Neural cell (in vitro differentiated cells): Measurements from ENCODE around the gene CDH9. TPM values are rescaled to one million over a fixed set of nuclear protein-coding genes. Genes with fewer than 3 reads are reported as not detected.

Experiments used
- H2AFZ ChIP-seq: fragments of 200-600, 300-800 bp; sonication (generic), shearing (Covaris generic); 2 replicates; pipeline ENCODE4 v1.6.0; 2014; ENCODE audit warnings: low read depth, mild to moderate bottlenecking, antibody characterized with exemption, low read length, moderate library complexity
- H3F3A ChIP-seq: fragments of 200-600 bp; shearing (Covaris generic); 2 replicates; pipeline ENCODE4 v1.6.1; 2016; ENCODE audit warnings: mild to moderate bottlenecking, moderate library complexity, mixed read lengths, antibody characterized with exemption, low read length; ENCODE audit not compliant: insufficient read depth, poor library complexity, severe bottlenecking
- H3K27ac ChIP-seq: fragments of 200-600, 300-800 bp; sonication (generic), shearing (Covaris generic); 2 replicates; pipeline ENCODE4 v1.5.1; 2014; ENCODE audit warnings: mild to moderate bottlenecking, low read length, moderate library complexity
- H3K27me3 ChIP-seq: fragments of 300-800, 200-600 bp; sonication (generic), shearing (Covaris generic); 2 replicates; pipeline ENCODE4 v1.6.0; 2014; ENCODE audit warnings: mild to moderate bottlenecking, low read depth, low read length, moderate library complexity; ENCODE audit not compliant: insufficient read depth
- H3K36me3 ChIP-seq: fragments of 300-800, 200-600 bp; sonication (generic), shearing (Covaris generic); 2 replicates; pipeline ENCODE4 v1.5.1; 2014; ENCODE audit warnings: mild to moderate bottlenecking, antibody characterized with exemption, low read length, moderate library complexity; ENCODE audit not compliant: insufficient read depth
- H3K4me2 ChIP-seq: fragments of 300-800, 200-600 bp; sonication (generic), shearing (Covaris generic); 2 replicates; pipeline ENCODE4 v1.6.0; 2014; ENCODE audit warnings: mild to moderate bottlenecking, low read length
- H3K4me3 ChIP-seq: fragments of 300-800, 200-600 bp; sonication (generic), shearing (Covaris generic); 2 replicates; pipeline ENCODE4 v1.5.1; 2014; ENCODE audit warnings: mild to moderate bottlenecking, low read length, moderate library complexity
- H3K79me2 ChIP-seq: fragments of 200-600 bp; shearing (Covaris generic); replicated peaks from 2 replicates; pipeline ENCODE4 v1.6.0; 2014; ENCODE audit warnings: mild to moderate bottlenecking, low read length, moderate library complexity; ENCODE audit not compliant: insufficient read depth
- H3K9ac ChIP-seq: fragments of 300-800, 200-600 bp; sonication (generic), shearing (Covaris generic); 2 replicates; pipeline ENCODE4 v1.6.1; 2016; ENCODE audit warnings: mild to moderate bottlenecking, low read length, mixed read lengths
- H3K9me2 ChIP-seq: fragments of 200-600 bp; shearing (Covaris generic); 2 replicates; pipeline ENCODE4 v1.6.1; 2016; ENCODE audit warnings: mild to moderate bottlenecking, low read length, mixed read lengths; ENCODE audit not compliant: insufficient read depth
- H3K9me3 ChIP-seq: fragments of 200-600, 300-800 bp; sonication (generic), shearing (Covaris generic); 2 replicates; pipeline ENCODE4 v1.6.1; 2016; ENCODE audit warnings: mild to moderate bottlenecking, mixed run types, low read length, moderate library complexity, mixed read lengths
- H4K20me1 ChIP-seq: fragments of 200-600 bp; shearing (Covaris generic); 2 replicates; pipeline ENCODE4 v1.6.1; 2016; ENCODE audit warnings: mild to moderate bottlenecking, mixed run types; ENCODE audit not compliant: insufficient read depth
- EP300 ChIP-seq: fragments of 450-650 bp; conservative IDR thresholded peaks from 2 replicates; pipeline ENCODE4 v1.6.1; 2014; ENCODE audit warnings: antibody characterized with exemption, mild to moderate bottlenecking, moderate library complexity; ENCODE audit not compliant: poor library complexity, severe bottlenecking
- EZH2 ChIP-seq: fragments of 200-600, 300-800 bp; shearing (Covaris generic), sonication (generic); IDR thresholded peaks from 2 replicates; pipeline ENCODE4 v1.6.1; 2014; ENCODE audit warnings: antibody characterized with exemption, low read length, borderline replicate concordance, mild to moderate bottlenecking; ENCODE audit not compliant: insufficient read depth, poor library complexity, severe bottlenecking
- MXI1 ChIP-seq: fragments of 450-650 bp; conservative IDR thresholded peaks from 2 replicates; pipeline ENCODE4 v1.6.1; 2014; ENCODE audit warnings: antibody characterized with exemption, mild to moderate bottlenecking; ENCODE audit not compliant: poor library complexity, severe bottlenecking
- POLR2AphosphoS5 ChIP-seq: IDR thresholded peaks from 2 replicates; pipeline ENCODE4 v1.6.1; 2012
- RAD21 ChIP-seq: fragments of 450-650 bp; conservative IDR thresholded peaks from 2 replicates; pipeline ENCODE4 v1.6.1; 2014; ENCODE audit warnings: antibody characterized with exemption, mild to moderate bottlenecking, moderate library complexity
- SMC3 ChIP-seq: fragments of 450-650 bp; conservative IDR thresholded peaks from 2 replicates; pipeline ENCODE4 v1.6.1; 2014; ENCODE audit warnings: antibody characterized with exemption, mild to moderate bottlenecking, moderate library complexity; ENCODE audit not compliant: poor library complexity
- TAF1 ChIP-seq: IDR thresholded peaks from 2 replicates; pipeline ENCODE4 v1.6.1; 2012; ENCODE audit warnings: low read depth
- polyA plus RNA-seq: library from polyadenylated mRNA; depleted of rRNA; stranded (reverse); fragments of >200 nt; gene quantifications from 2 replicates; pipeline ENCODE4 v1.2.3, GENCODE V29; 2014
- TF ChIP-seq, protein P1 (sequence below): fragments of 450-650 bp; IDR thresholded peaks from 2 replicates; pipeline ENCODE4 v1.5.1; 2014; ENCODE audit warnings: antibody characterized with exemption, mild to moderate bottlenecking, moderate library complexity; ENCODE audit not compliant: poor library complexity, severe bottlenecking
- TF ChIP-seq, protein P2 (sequence below): IDR thresholded peaks from 2 replicates; pipeline ENCODE4 v1.6.1; 2012; ENCODE audit warnings: borderline replicate concordance

The CDH9 gene
- polyA plus RNA-seq, 1 donor from 2014 or later = 1.7 TPM

DNA sequence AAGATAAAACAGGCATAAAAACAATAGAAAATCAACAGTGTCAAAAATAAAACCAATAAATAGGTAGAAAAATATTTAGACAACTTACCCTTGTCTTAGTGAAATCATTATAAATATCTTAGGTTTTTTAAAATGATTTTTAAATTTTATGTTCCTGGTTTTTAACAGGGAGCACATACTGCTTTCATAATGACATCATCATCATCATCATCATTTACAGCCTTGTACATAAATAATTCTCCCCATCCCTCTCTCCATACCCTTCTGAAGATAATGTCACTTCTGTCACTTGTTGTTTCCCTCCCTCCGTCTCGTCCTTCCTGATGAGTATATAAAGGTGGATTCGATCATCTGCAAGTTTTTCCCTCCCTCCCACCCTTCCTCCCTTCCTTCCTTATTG is 56.6 kb downstream of the CDH9 start:
- no peak overlapping the region for H3K4me3 ChIP-seq
- H2AFZ ChIP-seq = no peak overlapping the region
- no peaks in the 10 kb centered on the region for H3K9me3 ChIP-seq
- H3K36me3 ChIP-seq = no peaks in the 10 kb centered on the region
- H3K9ac ChIP-seq = no peak overlapping the region
- no peaks in the 10 kb centered on the region for H3K27me3 ChIP-seq
- H3K4me2 ChIP-seq = no peak overlapping the region
- H3K9me2 ChIP-seq = no peaks in the 10 kb centered on the region
- no peak overlapping the region for H3K27ac ChIP-seq
- no peaks in the 10 kb centered on the region for H4K20me1 ChIP-seq
- TF ChIP-seq SMC3 (no peak), TAF1 (no peak), EP300 (no peak)
- TF ChIP-seq, protein P1, sequence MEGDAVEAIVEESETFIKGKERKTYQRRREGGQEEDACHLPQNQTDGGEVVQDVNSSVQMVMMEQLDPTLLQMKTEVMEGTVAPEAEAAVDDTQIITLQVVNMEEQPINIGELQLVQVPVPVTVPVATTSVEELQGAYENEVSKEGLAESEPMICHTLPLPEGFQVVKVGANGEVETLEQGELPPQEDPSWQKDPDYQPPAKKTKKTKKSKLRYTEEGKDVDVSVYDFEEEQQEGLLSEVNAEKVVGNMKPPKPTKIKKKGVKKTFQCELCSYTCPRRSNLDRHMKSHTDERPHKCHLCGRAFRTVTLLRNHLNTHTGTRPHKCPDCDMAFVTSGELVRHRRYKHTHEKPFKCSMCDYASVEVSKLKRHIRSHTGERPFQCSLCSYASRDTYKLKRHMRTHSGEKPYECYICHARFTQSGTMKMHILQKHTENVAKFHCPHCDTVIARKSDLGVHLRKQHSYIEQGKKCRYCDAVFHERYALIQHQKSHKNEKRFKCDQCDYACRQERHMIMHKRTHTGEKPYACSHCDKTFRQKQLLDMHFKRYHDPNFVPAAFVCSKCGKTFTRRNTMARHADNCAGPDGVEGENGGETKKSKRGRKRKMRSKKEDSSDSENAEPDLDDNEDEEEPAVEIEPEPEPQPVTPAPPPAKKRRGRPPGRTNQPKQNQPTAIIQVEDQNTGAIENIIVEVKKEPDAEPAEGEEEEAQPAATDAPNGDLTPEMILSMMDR = no peak
- H3K79me2 ChIP-seq = no peaks in the 10 kb centered on the region
- no peaks in the 10 kb centered on the region for H3F3A ChIP-seq

DNA sequence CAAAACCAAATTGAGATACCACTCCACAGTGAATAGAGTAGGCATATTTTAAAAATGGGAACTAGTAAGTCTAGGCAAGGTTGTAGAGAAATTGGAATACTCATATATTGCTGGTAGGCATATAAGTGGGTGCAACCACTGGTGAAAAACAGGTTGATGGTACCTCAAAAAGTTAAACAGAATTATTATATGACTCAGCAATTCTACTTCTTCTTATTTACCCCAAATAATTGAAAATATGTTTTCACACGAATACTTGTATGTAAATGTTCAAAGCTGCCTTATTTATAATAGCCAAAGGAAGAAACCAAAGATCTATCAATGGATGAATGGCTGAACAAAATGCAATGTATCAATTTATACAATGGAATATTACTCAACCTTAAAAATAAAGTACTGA is 79.1 kb downstream of the CDH9 start:
- Histone ChIP-seq H3K27ac (no peak overlapping the region), H4K20me1 (no peaks in the 10 kb centered on the region), H3K79me2 (no peaks in the 10 kb centered on the region), H2AFZ (no peak overlapping the region), H3K9me2 (no peaks in the 10 kb centered on the region), H3K4me3 (no peak overlapping the region), H3K4me2 (no peak overlapping the region), H3K36me3 (no peaks in the 10 kb centered on the region), H3K27me3 (no peaks in the 10 kb centered on the region), H3K9me3 (no peaks in the 10 kb centered on the region), H3K9ac (no peak overlapping the region), H3F3A (no peaks in the 10 kb centered on the region)
- TF ChIP-seq, protein P1 = no peak
- TF ChIP-seq EP300 (no peak), MXI1 (no peak), TAF1 (no peak), POLR2AphosphoS5 (no peak), EZH2 (no peak), RAD21 (no peak), SMC3 (no peak)
- TF ChIP-seq, protein P2, sequence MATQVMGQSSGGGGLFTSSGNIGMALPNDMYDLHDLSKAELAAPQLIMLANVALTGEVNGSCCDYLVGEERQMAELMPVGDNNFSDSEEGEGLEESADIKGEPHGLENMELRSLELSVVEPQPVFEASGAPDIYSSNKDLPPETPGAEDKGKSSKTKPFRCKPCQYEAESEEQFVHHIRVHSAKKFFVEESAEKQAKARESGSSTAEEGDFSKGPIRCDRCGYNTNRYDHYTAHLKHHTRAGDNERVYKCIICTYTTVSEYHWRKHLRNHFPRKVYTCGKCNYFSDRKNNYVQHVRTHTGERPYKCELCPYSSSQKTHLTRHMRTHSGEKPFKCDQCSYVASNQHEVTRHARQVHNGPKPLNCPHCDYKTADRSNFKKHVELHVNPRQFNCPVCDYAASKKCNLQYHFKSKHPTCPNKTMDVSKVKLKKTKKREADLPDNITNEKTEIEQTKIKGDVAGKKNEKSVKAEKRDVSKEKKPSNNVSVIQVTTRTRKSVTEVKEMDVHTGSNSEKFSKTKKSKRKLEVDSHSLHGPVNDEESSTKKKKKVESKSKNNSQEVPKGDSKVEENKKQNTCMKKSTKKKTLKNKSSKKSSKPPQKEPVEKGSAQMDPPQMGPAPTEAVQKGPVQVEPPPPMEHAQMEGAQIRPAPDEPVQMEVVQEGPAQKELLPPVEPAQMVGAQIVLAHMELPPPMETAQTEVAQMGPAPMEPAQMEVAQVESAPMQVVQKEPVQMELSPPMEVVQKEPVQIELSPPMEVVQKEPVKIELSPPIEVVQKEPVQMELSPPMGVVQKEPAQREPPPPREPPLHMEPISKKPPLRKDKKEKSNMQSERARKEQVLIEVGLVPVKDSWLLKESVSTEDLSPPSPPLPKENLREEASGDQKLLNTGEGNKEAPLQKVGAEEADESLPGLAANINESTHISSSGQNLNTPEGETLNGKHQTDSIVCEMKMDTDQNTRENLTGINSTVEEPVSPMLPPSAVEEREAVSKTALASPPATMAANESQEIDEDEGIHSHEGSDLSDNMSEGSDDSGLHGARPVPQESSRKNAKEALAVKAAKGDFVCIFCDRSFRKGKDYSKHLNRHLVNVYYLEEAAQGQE = no peak
